Gastroesophageal sphincter (tissue), 3 donors: ENCODE results near the gene CCR9.

Experiments
- CTCF ChIP-seq, 4 experiments: fragments of 200-600 bp in 2 of 4; fragments of 450-650 bp in 2 of 4; sonication (generic) in 1 of 4; IDR thresholded peaks; one replicate each; pipeline ENCODE4 v1.5.1; 2017 to 2019; ENCODE audit warnings: antibody characterized with exemption in 4 of 4, mild to moderate bottlenecking in 2 of 4, moderate library complexity in 2 of 4
- POLR2A ChIP-seq, 2 donors: fragments of 450-650 bp; IDR thresholded peaks; one replicate each; pipeline ENCODE4 v1.6.1; 2017; ENCODE audit warnings: antibody characterized with exemption in 2 of 2, mild to moderate bottlenecking in 2 of 2, moderate library complexity in 1 of 2

GRCh38 chr3:45922950-45923590 is 36.7 kb downstream of the CCR9 start:
- TF ChIP-seq CTCF (IDR thresholded peaks at IDR 0.05) (no peak), POLR2A (IDR thresholded peaks at IDR 0.05) (no peak)
